ENCODE results near the gene KCTD16.

Gene KCTD16

DNA sequence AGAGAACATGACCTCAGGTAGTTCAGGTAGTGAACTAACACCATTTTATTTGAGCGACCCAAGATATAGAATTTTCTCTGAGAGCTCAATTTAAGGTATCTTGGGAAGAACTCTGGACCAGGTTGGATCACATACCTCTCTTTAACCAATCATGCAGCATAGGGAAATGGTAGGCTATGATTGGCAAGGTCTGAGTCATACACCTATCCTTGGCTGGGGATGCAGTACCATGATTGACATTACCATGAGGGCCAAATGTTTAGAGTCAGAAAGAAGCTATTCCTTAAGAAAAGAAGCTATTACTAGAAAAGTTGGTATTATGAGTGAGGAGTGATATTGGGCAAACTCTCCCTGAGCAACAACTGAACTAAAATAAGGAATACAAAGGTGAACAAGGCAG is 258.7 kb downstream of the KCTD16 start:
- H3K9me3 Mint-ChIP-seq, result peaks cover 3% of the 10 kb centered on the region
- no peak overlapping the region for H3K27ac Mint-ChIP-seq
- H3K4me3 Mint-ChIP-seq, result no peak overlapping the region
- no peaks in the 10 kb centered on the region for H3K36me3 Mint-ChIP-seq (ENCODE audit: low read depth)
- H3K27me3 Mint-ChIP-seq, result no peaks in the 10 kb centered on the region
- no peaks in the 10 kb centered on the region for H3K4me1 Mint-ChIP-seq (ENCODE audit: low read depth)

- no peaks in the 10 kb centered on the region for H3K4me1 Mint-ChIP-seq (ENCODE audit: low read depth)
- H3K27me3 Mint-ChIP-seq, result no peaks in the 10 kb centered on the region
- peaks cover 3% of the 10 kb centered on the region for H3K9me3 Mint-ChIP-seq
Measured at GRCh38 chr5:144429905-144430304, 259.2 kb downstream of the KCTD16 start.

DNA sequence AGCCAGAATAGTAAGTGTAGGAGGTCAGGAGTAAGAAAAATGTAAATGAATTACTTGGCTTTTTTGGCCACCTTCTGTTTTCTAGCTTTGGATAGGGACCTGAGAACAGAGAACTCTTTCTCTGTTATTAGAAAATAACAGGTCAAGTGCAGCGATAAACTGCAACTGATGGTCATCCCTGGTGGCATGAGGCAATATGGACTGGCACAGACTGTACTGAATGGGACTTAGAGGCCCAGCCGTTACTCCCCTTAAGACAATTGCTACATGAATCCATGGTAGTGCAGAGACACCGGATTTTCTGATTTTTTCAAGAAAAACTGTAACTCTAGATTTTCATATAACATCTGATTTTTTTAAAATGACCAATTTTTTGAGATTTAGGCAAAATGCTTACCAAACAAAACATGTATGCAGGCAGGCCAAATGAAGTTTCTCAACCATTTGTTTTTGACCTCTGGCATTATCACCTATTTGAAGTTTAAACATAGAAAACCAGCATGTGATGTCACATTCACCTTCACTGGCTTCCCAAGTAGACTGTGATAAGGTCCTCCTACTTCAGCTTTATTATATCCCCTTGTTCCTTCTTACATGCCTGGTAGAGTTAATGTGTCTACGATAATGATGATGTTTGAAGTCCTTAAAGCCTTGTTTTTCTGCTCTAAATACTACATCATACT is 262.6 kb downstream of the KCTD16 start:
- Mint-ChIP-seq H3K36me3 (ENCODE audit: low read depth) (no peaks in the 10 kb centered on the region), H3K9me3 (peaks cover 7% of the 10 kb centered on the region), H3K4me3 (no peak overlapping the region), H3K27me3 (no peaks in the 10 kb centered on the region), H3K4me1 (ENCODE audit: low read depth) (no peaks in the 10 kb centered on the region), H3K27ac (no peak overlapping the region)

More at GRCh38 chr5:144429905-144430304, 259.2 kb downstream of the KCTD16 start:
- Mint-ChIP-seq H3K36me3 (ENCODE audit: low read depth) (no peaks in the 10 kb centered on the region), H3K4me3 (no peak overlapping the region), H3K27ac (no peak overlapping the region)

GRCh38 chr5:144433893-144434292 is 263.2 kb downstream of the KCTD16 start:
- Mint-ChIP-seq H3K27me3 (no peaks in the 10 kb centered on the region), H3K27ac (no peak overlapping the region), H3K4me3 (no peak overlapping the region), H3K9me3 (peaks cover 7% of the 10 kb centered on the region), H3K4me1 (ENCODE audit: low read depth) (no peaks in the 10 kb centered on the region), H3K36me3 (ENCODE audit: low read depth) (no peaks in the 10 kb centered on the region)

- Mint-ChIP-seq H3K4me3 (no peak overlapping the region), H3K27ac (no peak overlapping the region), H3K4me1 (ENCODE audit: low read depth) (no peaks in the 10 kb centered on the region), H3K9me3 (peaks cover 17% of the 10 kb centered on the region), H3K27me3 (no peaks in the 10 kb centered on the region), H3K36me3 (ENCODE audit: low read depth) (no peaks in the 10 kb centered on the region)
Measured at GRCh38 chr5:144436007-144436406, 265.3 kb downstream of the KCTD16 start.

- Mint-ChIP-seq H3K27me3 (no peaks in the 10 kb centered on the region), H3K27ac (no peak overlapping the region)
Measured at GRCh38 chr5:144438237-144438636, 267.6 kb downstream of the KCTD16 start.

DNA sequence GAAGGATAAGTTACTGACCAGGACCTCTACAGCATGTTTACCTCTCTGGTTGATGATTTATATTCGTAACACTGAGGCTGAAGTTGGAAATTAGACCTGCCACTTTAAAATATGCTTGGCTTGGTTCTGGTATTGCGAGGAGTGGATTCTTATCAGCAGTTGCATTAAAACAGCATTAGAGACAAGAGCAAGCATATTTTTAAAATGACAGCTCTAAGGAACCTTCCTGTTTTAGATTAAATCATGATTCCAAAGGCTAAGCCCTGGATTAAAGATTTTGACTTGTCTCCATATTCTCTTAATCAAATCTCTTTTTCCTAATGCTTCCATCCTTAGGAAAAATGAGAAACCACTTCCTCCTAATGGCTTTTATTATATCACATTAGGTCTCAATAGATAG is 277.8 kb downstream of the KCTD16 start:
- Mint-ChIP-seq H3K27me3 (peaks cover 6% of the 10 kb centered on the region), H3K4me1 (ENCODE audit: low read depth) (no peaks in the 10 kb centered on the region), H3K9me3 (peaks cover 9% of the 10 kb centered on the region), H3K4me3 (no peak overlapping the region), H3K27ac (no peak overlapping the region), H3K36me3 (ENCODE audit: low read depth) (no peaks in the 10 kb centered on the region)

More at GRCh38 chr5:144438237-144438636, 267.6 kb downstream of the KCTD16 start:
- Mint-ChIP-seq H3K4me3 (no peak overlapping the region), H3K9me3 (peaks cover 26% of the 10 kb centered on the region), H3K36me3 (ENCODE audit: low read depth) (no peaks in the 10 kb centered on the region), H3K4me1 (ENCODE audit: low read depth) (no peaks in the 10 kb centered on the region)

DNA sequence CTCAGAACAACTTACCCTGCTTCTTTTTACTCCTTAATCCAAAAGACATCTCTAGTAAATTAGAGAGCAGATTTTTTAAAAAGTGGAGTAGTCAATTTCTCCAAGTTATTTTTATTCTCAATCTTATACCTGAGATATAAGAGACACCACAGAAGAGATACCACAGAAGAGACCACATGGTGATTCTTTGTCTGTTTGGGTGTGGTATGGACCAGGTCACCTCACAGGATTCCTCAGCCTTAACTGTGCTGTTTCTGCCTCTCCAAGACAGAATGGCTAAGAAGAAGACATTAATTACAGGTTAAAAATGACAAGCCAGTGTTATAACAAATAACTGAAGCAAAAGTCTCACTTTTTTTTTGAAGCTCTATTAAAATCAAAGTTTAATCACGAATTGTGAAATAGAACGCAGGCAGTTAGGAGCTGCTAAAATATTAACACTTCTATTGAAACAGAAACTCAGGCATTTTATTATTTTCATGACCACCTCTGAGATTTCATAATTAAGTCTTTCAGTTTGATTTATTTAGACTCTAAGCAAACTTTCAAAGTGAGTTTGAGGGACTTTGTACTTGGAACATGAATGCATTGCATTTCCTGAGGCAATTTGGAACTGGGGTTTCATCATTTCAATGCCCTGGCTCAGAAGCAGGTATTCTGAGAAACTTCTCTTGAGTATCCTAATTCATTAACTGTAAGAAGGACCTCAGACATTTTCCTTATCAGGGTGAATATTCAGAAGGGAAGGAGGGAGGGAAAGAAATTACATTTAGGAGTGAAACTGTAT is 280.7 kb downstream of the KCTD16 start:
- Mint-ChIP-seq H3K27me3 (no peaks in the 10 kb centered on the region), H3K4me1 (ENCODE audit: low read depth) (no peaks in the 10 kb centered on the region), H3K36me3 (ENCODE audit: low read depth) (no peaks in the 10 kb centered on the region), H3K27ac (no peak overlapping the region), H3K4me3 (no peak overlapping the region), H3K9me3 (peaks cover 7% of the 10 kb centered on the region)

DNA sequence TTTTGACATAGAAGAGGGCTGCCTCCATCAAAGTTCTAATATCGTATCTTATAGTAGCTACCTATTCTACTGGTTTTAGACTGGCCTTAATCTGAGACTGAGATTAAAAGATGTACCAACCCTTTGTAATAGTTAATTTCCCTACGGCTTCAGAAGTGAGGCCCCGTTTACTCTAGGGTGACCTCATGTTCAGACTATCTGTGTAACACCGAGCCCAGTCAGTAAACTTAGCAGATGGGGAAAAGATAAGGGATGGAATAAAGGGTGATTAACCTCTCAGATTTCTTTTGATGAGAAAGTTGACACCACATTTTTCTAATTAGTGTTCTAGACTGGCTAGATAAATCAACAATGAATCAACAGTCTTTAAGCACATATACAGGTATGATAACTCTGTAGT is 283.1 kb downstream of the KCTD16 start:
- no peaks in the 10 kb centered on the region for H3K36me3 Mint-ChIP-seq (ENCODE audit: low read depth)
- H3K27ac Mint-ChIP-seq, result no peak overlapping the region
- peaks cover 7% of the 10 kb centered on the region for H3K9me3 Mint-ChIP-seq

DNA sequence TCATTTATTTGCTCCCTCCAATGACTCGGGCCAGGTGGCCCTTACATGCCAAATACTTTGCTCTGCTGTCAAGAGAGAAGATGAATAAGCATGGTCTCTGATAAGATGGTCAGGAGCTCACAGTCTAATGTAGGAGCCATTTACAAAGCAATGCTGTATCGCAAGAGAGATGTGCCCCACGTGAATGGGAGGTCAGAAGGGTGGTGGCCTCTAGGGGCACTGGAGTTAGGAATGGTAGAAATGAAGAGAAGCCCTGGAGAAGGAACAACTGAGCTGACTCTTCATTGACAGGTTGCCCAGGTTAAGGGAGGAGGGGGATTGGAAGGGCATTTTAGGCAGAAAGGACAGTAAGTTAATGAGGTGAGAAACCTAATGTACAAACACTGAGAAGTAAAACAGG is 286.5 kb downstream of the KCTD16 start:
- Mint-ChIP-seq H3K27me3 (no peaks in the 10 kb centered on the region), H3K36me3 (ENCODE audit: low read depth) (no peaks in the 10 kb centered on the region), H3K27ac (no peak overlapping the region), H3K4me3 (no peak overlapping the region), H3K9me3 (peaks cover 11% of the 10 kb centered on the region), H3K4me1 (ENCODE audit: low read depth) (no peaks in the 10 kb centered on the region)

More for the DNA sequence above, 283.1 kb downstream of the KCTD16 start:
- Mint-ChIP-seq H3K4me1 (ENCODE audit: low read depth) (no peaks in the 10 kb centered on the region), H3K4me3 (no peak overlapping the region), H3K27me3 (no peaks in the 10 kb centered on the region)

DNA sequence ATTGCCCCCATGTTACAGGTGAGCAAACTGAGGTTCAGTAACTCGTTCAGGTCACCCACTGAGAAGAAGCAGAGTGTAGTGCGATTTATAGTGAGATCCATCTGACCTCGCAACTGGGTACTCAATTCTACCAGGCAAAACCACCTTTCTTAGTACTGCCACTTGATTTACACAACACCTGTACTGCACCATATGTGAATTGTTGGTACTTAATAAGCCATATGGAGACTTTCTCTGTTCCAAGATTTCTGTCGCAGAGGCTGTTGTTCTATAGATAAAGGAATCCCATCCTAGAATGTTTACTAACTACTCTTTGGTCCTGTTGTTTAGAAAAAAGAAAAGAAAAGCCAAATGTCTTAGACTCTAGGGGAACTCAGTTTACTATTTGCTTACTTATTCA is 287.5 kb downstream of the KCTD16 start:
- H3K4me3 Mint-ChIP-seq, result no peak overlapping the region
- H3K27me3 Mint-ChIP-seq, result no peaks in the 10 kb centered on the region
- no peak overlapping the region for H3K27ac Mint-ChIP-seq
- H3K9me3 Mint-ChIP-seq, result peaks cover 9% of the 10 kb centered on the region
- no peaks in the 10 kb centered on the region for H3K4me1 Mint-ChIP-seq (ENCODE audit: low read depth)
- no peaks in the 10 kb centered on the region for H3K36me3 Mint-ChIP-seq (ENCODE audit: low read depth)

GRCh38 chr5:144460600-144460999 is 289.9 kb downstream of the KCTD16 start:
- Mint-ChIP-seq H3K4me3 (no peak overlapping the region), H3K4me1 (ENCODE audit: low read depth) (no peaks in the 10 kb centered on the region), H3K36me3 (ENCODE audit: low read depth) (no peaks in the 10 kb centered on the region), H3K27ac (no peak overlapping the region), H3K27me3 (no peaks in the 10 kb centered on the region), H3K9me3 (peaks cover 4% of the 10 kb centered on the region)

DNA sequence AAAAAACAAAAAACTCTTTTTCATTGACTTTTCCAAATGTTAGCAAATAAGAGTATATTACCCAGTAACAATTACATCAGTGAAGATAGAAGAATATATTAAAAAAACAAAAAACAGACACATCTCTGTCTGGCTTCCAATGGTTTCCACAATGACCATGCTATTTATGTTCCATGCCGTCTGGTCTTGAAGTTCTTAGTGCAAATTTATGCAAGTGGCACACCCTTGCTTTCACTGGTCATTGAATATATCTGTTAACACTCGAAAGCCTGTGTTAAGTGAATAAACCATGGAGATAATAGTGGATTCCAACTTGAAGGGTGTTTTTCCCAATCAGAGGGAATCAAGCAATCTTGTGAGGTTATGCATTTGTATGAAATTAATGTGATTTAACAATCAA is 291.9 kb downstream of the KCTD16 start:
- no peaks in the 10 kb centered on the region for H3K27me3 Mint-ChIP-seq
- H3K9me3 Mint-ChIP-seq, result peaks cover 4% of the 10 kb centered on the region
- H3K36me3 Mint-ChIP-seq (ENCODE audit: low read depth), result no peaks in the 10 kb centered on the region
- no peaks in the 10 kb centered on the region for H3K4me1 Mint-ChIP-seq (ENCODE audit: low read depth)
- H3K27ac Mint-ChIP-seq, result no peak overlapping the region
- no peak overlapping the region for H3K4me3 Mint-ChIP-seq

DNA sequence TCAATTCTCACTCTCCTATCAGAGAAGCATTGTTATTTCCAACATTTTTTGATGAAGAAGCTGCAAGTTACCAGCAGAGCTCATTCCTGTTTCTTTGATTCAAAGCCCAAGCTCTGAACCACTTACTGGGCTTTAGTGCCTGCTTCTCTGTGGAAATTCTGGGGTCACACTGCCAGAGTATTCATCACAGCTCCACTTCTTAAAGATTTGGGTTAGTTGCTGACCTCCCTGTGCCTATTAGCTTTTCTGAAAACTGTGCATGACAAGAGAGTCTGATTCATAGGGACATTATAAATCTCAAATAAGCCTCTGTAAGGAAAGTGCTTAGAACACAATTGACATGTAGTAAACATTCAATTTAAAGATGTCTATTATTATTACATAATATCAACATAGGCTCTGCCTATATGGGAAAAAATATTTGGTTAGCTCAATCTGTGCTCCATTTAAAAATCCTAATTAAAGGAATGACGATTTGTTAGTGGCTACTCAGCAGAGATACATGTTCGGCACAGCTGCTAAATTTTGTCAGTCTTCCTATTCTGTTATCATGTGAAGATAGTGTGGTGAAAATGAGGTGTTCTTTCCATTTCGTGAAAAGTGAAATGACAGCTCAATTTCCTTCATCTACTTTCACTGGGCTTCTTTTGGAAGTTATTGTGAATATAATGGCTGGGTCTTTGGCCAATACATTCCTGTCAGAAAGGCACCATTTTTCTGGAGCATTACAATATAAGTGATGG is 293.0 kb downstream of the KCTD16 start:
- Mint-ChIP-seq H3K27me3 (no peaks in the 10 kb centered on the region), H3K36me3 (ENCODE audit: low read depth) (no peaks in the 10 kb centered on the region), H3K4me1 (ENCODE audit: low read depth) (no peaks in the 10 kb centered on the region), H3K9me3 (peaks cover 4% of the 10 kb centered on the region), H3K4me3 (no peak overlapping the region), H3K27ac (no peak overlapping the region)

DNA sequence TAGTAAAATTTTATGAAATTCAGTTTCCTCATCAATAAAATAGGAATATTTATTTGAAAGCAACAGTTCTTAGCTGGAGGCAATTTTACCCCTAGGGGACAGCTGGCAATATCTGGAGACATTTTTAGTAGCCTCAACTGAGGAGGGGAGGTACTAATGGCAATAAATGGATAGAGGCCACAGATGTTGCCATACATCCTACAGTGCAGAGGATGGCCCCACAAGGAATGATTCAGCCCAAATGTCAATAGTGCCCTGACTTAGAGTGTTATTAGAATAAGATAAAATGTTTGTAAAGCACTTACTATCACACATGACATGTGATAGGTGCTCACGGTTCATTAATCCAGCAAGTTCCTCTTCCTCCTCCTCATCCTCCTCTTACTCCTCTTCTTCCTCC is 293.6 kb downstream of the KCTD16 start:
- H3K4me3 Mint-ChIP-seq, result no peak overlapping the region
- H3K36me3 Mint-ChIP-seq (ENCODE audit: low read depth), result no peaks in the 10 kb centered on the region
- no peaks in the 10 kb centered on the region for H3K27me3 Mint-ChIP-seq
- H3K9me3 Mint-ChIP-seq, result peaks cover 4% of the 10 kb centered on the region
- no peaks in the 10 kb centered on the region for H3K4me1 Mint-ChIP-seq (ENCODE audit: low read depth)
- no peak overlapping the region for H3K27ac Mint-ChIP-seq

All from stimulated activated naive CD8-positive, alpha-beta T cell treated with anti-CD3 and anti-CD28 coated beads, Interleukin-15, Interleukin-2, amounts not matched to agents 100 ng/mL and 50 ng/mL, for 24 hours (primary cell).